Measurements from ENCODE around the gene LRFN2.

The LRFN2 gene

GRCh38 chr6:40476673-40477072 lies 110.5 kb downstream of the LRFN2 start:
- no peak for DNase-seq (ENCODE audit: low spot score)

GRCh38 chr6:40474937-40475336 lies 112.2 kb downstream of the LRFN2 start:
- DNase-seq (ENCODE audit: low spot score) = peak; percentile 13

GRCh38 chr6:40473026-40473425 lies 114.1 kb downstream of the LRFN2 start:
- no peak for DNase-seq (ENCODE audit: low spot score)

GRCh38 chr6:40472353-40472752 lies 114.8 kb downstream of the LRFN2 start:
- no peak for DNase-seq (ENCODE audit: low spot score)

- DNase-seq (ENCODE audit: low spot score) = no peak
Observed at GRCh38 chr6:40471243-40471642, 115.9 kb downstream of the LRFN2 start.

GRCh38 chr6:40469323-40469722 lies 117.8 kb downstream of the LRFN2 start:
- DNase-seq (ENCODE audit: low spot score) = no peak

GRCh38 chr6:40466986-40467539 lies 120.1 kb downstream of the LRFN2 start:
- no peak for DNase-seq (ENCODE audit: low spot score)

- no peak for DNase-seq (ENCODE audit: low spot score)
Observed at GRCh38 chr6:40461643-40462042, 125.5 kb downstream of the LRFN2 start.

- no peak for DNase-seq (ENCODE audit: low spot score)
Observed at GRCh38 chr6:40460380-40460779, 126.8 kb downstream of the LRFN2 start.

GRCh38 chr6:40457261-40457660 lies 129.9 kb downstream of the LRFN2 start:
- DNase-seq (ENCODE audit: low spot score) = no peak

GRCh38 chr6:40456390-40457013 lies 130.7 kb downstream of the LRFN2 start:
- DNase-seq (ENCODE audit: low spot score) = no peak

GRCh38 chr6:40455686-40456389 lies 131.3 kb downstream of the LRFN2 start:
- DNase-seq (ENCODE audit: low spot score) = no peak

- DNase-seq (ENCODE audit: low spot score) = no peak
Observed at GRCh38 chr6:40450483-40450882, 136.7 kb downstream of the LRFN2 start.

- no peak for DNase-seq (ENCODE audit: low spot score)
Observed at GRCh38 chr6:40444811-40445210, 142.4 kb downstream of the LRFN2 start.

- DNase-seq (ENCODE audit: low spot score) = no peak
Observed at GRCh38 chr6:40444312-40444711, 142.9 kb downstream of the LRFN2 start.

- no peak for DNase-seq (ENCODE audit: low spot score)
Observed at GRCh38 chr6:40443842-40444241, 143.3 kb downstream of the LRFN2 start.

GRCh38 chr6:40442591-40442990 lies 144.6 kb downstream of the LRFN2 start:
- no peak for DNase-seq (ENCODE audit: low spot score)

- DNase-seq (ENCODE audit: low spot score) = no peak
Observed at GRCh38 chr6:40441150-40441549, 146.0 kb downstream of the LRFN2 start.

GRCh38 chr6:40440053-40440452 lies 147.1 kb downstream of the LRFN2 start:
- no peak for DNase-seq (ENCODE audit: low spot score)

- DNase-seq (ENCODE audit: low spot score) = no peak
Observed at GRCh38 chr6:40439026-40439800, 148.0 kb downstream of the LRFN2 start.

- no peak for DNase-seq (ENCODE audit: low spot score)
Observed at GRCh38 chr6:40438246-40438887, 148.8 kb downstream of the LRFN2 start.

GRCh38 chr6:40437631-40438030 lies 149.5 kb downstream of the LRFN2 start:
- no peak for DNase-seq (ENCODE audit: low spot score)

Measured in Ammon's horn (tissue), 1 donor.